ENCODE measurements around the gene SMARCB1. TPM values are rescaled to one million over a fixed set of nuclear protein-coding genes. Genes with fewer than 3 reads are reported as not detected.

The SMARCB1 gene
- total RNA-seq, 4 donors from 2014 or later, result 33.7 to 61.3 (median 54.7) TPM

DNA sequence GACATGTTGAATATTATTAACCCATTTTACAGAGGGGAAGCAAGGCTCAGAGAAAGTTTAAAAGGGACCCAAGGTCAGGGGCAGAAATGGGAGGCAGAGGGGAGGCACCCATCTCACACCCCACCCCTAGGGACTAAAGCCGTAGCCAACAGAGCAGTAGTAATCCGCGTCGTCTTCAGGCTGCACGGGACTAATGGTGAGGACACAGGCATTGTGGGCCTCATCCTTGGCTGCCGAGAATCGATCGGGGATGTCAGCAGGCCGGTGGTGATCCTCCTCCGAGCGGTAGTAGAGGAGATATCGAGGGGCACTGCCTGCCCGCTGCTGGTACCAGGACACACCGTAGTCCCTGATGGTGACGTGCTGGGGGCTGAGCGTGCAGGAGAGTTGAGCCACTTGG, 34.0 kb upstream of the SMARCB1 start:
- in situ Hi-C loops (cut with MboI; ENCODE audit: low pct_ligation_motif_present in 1 of 4, low pct_unique_long_range_greater_than_20kb in 1 of 4, low sequenced_read_pairs in 3 of 4) (no loop called here), intact Hi-C loops (cut with DNase I; ENCODE audit: low total_unique reads) (no loop called here)
- no peaks in the 10 kb centered on the region for H3K27me3 ChIP-seq
- DNase-seq, result no peak
- no peak overlapping the region for H3K27ac ChIP-seq
- H3K9me3 ChIP-seq, result no peaks in the 10 kb centered on the region
- no peaks in the 10 kb centered on the region for H3K36me3 ChIP-seq
- no peak overlapping the region for H3K4me3 ChIP-seq
- H3K4me1 ChIP-seq, result peaks cover 7 to 22% (median 16%) of the 10 kb centered on the region in 4 donors
- no peak for TF ChIP-seq POLR2AphosphoS5 (IDR thresholded peaks at IDR 0.05)
- no peak for TF ChIP-seq POLR2A (IDR thresholded peaks at IDR 0.05)
- TF ChIP-seq, protein P1, sequence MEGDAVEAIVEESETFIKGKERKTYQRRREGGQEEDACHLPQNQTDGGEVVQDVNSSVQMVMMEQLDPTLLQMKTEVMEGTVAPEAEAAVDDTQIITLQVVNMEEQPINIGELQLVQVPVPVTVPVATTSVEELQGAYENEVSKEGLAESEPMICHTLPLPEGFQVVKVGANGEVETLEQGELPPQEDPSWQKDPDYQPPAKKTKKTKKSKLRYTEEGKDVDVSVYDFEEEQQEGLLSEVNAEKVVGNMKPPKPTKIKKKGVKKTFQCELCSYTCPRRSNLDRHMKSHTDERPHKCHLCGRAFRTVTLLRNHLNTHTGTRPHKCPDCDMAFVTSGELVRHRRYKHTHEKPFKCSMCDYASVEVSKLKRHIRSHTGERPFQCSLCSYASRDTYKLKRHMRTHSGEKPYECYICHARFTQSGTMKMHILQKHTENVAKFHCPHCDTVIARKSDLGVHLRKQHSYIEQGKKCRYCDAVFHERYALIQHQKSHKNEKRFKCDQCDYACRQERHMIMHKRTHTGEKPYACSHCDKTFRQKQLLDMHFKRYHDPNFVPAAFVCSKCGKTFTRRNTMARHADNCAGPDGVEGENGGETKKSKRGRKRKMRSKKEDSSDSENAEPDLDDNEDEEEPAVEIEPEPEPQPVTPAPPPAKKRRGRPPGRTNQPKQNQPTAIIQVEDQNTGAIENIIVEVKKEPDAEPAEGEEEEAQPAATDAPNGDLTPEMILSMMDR (IDR thresholded peaks at IDR 0.05), result no peak
- TF ChIP-seq EP300 (IDR thresholded peaks at IDR 0.05; ENCODE audit: low read depth), result no peak
- 84% methylated on average over 16 of the region's 16 CpGs; no CpG with 5 or more reads in 1 of the 2 donors for WGBS, 2 donors (ENCODE audit: low coverage in 1 of 2)

DNA sequence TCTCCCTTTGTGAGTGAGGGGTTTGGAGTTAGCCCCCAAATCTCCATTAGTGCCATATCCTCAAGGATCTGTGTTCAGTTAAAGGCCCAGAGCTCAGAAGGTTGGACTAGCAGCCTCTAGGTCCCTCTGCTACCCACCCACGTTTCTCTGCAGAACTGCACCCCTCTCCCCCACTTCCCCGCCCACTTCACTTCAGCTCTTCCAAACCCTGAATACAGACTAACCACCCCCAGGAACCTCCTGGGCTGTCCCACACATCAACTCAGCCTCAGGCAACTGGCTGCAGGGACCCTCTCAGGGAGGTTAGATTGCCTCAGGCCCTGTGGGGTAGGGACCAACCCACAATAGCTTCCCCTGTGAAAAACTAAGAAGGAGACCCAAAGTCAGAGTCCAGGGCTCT, 33.4 kb upstream of the SMARCB1 start:
- no peak for DNase-seq
- TF ChIP-seq POLR2A (IDR thresholded peaks at IDR 0.05) (no peak), POLR2AphosphoS5 (IDR thresholded peaks at IDR 0.05) (no peak), EP300 (IDR thresholded peaks at IDR 0.05; ENCODE audit: low read depth) (no peak)
- TF ChIP-seq, protein P1 (IDR thresholded peaks at IDR 0.05), result no peak
- Histone ChIP-seq H3K27ac (no peak overlapping the region), H3K36me3 (no peaks in the 10 kb centered on the region), H3K4me3 (no peak overlapping the region), H3K4me1 (peaks cover 7 to 22% (median 16%) of the 10 kb centered on the region in 4 donors), H3K27me3 (no peaks in the 10 kb centered on the region), H3K9me3 (no peaks in the 10 kb centered on the region)
- intact Hi-C loops (cut with DNase I; ENCODE audit: low total_unique reads), result no loop called here
- in situ Hi-C loops (cut with MboI; ENCODE audit: low pct_ligation_motif_present in 1 of 4, low pct_unique_long_range_greater_than_20kb in 1 of 4, low sequenced_read_pairs in 3 of 4), result no loop called here
- 73% methylated on average over 2 of the region's 2 CpGs; no CpG with 5 or more reads in 1 of the 2 donors for WGBS, 2 donors (ENCODE audit: low coverage in 1 of 2)

DNA sequence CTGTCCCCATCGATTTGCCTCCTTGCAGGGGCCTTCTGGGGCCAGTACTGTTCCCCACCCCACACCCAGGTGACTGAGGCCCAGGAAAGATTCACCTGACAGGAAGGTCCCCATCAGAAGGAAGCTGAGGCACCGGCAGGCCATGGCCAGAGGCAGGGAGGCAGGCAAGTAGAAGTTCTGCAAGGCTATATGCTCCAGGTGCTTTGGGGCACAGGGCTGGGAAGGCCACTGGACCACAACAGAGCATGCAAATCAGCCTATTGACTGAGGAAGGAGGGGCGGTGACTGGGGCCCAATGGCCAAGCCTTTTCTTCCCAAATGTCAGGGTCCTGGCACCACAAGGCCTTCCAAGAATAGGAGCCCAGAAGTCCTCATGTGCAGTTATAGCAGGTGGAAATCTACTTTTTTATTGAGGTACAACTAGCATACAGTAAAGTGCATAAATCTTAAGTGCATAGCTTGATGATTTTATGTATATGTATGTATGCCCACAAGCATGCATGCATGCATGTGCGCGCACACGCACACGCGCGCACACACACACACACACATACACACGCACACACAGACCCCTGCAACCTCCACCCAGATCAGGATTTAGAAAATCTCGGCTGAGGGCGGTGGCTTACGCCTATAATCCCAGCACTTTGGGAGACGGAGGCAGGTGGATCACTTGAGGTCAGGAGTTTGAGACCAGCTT, 32.4 kb upstream of the SMARCB1 start, which contains the start of gene VPREB3:
Gene VPREB3, minus strand, starts transcription at position 206 of the 700 bp plus-strand sequence. Its CDS starts 62 bp downstream, at position 144.
- intact Hi-C loops (cut with DNase I; ENCODE audit: low total_unique reads), result no loop called here
- no peak for DNase-seq
- Histone ChIP-seq H3K4me3 (no peak within 1 kb of the TSS), H3K36me3 (no peaks in the 10 kb centered on the region), H3K9me3 (no peaks in the 10 kb centered on the region), H3K27ac (no peak within 1 kb of the TSS), H3K4me1 (peaks cover 7 to 22% (median 16%) of the 10 kb centered on the region in 4 donors), H3K27me3 (no peaks in the 10 kb centered on the region)
- in situ Hi-C loops (cut with MboI; ENCODE audit: low pct_ligation_motif_present in 1 of 4, low pct_unique_long_range_greater_than_20kb in 1 of 4, low sequenced_read_pairs in 3 of 4), result no loop called here
- WGBS, 2 donors (ENCODE audit: low coverage in 1 of 2), result 83% methylated on average over 14 of the region's 14 CpGs; no CpG with 5 or more reads in 1 of the 2 donors
- TF ChIP-seq EP300 (IDR thresholded peaks at IDR 0.05; ENCODE audit: low read depth), result no peak
- TF ChIP-seq, protein P1 (IDR thresholded peaks at IDR 0.05), result no peak
- no peak for TF ChIP-seq POLR2AphosphoS5 (IDR thresholded peaks at IDR 0.05)
- no peak for TF ChIP-seq POLR2A (IDR thresholded peaks at IDR 0.05)

DNA sequence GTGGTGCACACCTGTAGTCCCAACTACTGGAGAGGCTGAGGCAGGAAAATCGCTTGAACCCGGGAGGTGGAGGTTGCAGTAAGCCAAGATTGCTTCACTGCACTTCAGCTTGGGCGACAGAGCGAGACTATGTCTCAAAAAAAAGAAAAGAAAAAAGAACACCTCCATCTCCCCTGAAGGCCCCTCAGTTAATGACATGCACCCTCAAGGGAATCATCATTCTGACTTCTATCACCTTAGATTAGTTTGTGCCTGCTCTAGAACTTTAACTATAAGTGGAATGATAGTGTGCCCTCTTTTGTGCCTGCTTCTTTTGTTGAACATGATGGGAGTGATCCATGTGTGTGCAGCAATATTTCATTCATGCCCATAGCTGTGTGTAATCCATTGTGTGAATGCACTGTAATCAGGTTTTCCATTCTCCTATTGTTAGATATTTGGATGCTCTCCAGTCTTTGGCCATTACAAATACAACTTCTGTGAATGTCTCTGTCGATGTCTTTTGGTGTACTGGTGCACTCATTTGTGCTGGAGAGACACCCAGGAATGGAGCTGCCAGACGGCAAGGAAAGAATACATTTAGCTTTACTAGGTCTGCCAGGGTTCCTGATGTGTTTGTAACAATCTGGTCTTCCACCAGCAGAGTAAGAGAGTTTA, 31.7 kb upstream of the SMARCB1 start:
- in situ Hi-C loops (cut with MboI; ENCODE audit: low pct_ligation_motif_present in 1 of 4, low pct_unique_long_range_greater_than_20kb in 1 of 4, low sequenced_read_pairs in 3 of 4), result no loop called here
- WGBS, 2 donors (ENCODE audit: low coverage in 1 of 2), result 67 to 69% methylated on average over 2 to 6 of the region's 6 CpGs
- TF ChIP-seq EP300 (IDR thresholded peaks at IDR 0.05; ENCODE audit: low read depth) (no peak), POLR2AphosphoS5 (IDR thresholded peaks at IDR 0.05) (no peak), POLR2A (IDR thresholded peaks at IDR 0.05) (no peak)
- TF ChIP-seq, protein P1 (IDR thresholded peaks at IDR 0.05), result no peak

More for the DNA sequence above, 31.7 kb upstream of the SMARCB1 start:
- Histone ChIP-seq H3K27ac (no peak overlapping the region), H3K36me3 (no peaks in the 10 kb centered on the region), H3K4me3 (no peak overlapping the region), H3K27me3 (no peaks in the 10 kb centered on the region), H3K4me1 (peaks cover 6 to 16% (median 11%) of the 10 kb centered on the region in 4 donors), H3K9me3 (no peaks in the 10 kb centered on the region)
- intact Hi-C loops (cut with DNase I; ENCODE audit: low total_unique reads), result no loop called here
- no peak for DNase-seq

All from transverse colon (tissue), 4 donors.